DOHH2 (cell line): ENCODE data around the gene ITGA8.

Source experiments
- H3F3A ChIP-seq: fragments of 200-600 bp; sonication (generic), shearing (Covaris generic); 2 replicates; pipeline ENCODE4 v1.6.0; 2016; ENCODE audit warnings: antibody characterized with exemption, mild to moderate bottlenecking; ENCODE audit not compliant: control insufficient read depth, insufficient read depth
- H3K27ac ChIP-seq: fragments of 200-600 bp; sonication (generic); 2 replicates; pipeline ENCODE4 v1.5.1; 2014; ENCODE audit warnings: low read depth, mild to moderate bottlenecking, low read length, moderate library complexity
- H3K27me3 ChIP-seq: fragments of 200-600 bp; sonication (generic); 2 replicates; pipeline ENCODE4 v1.6.1; 2014; ENCODE audit warnings: mild to moderate bottlenecking, low read length, mixed read lengths; ENCODE audit not compliant: control insufficient read depth
- H3K36me3 ChIP-seq: fragments of 200-600 bp; sonication (generic); 2 replicates; pipeline ENCODE4 v1.6.1; 2014; ENCODE audit warnings: mild to moderate bottlenecking, low read length, moderate library complexity, mixed read lengths; ENCODE audit not compliant: control insufficient read depth
- H3K4me1 ChIP-seq: fragments of 200-600 bp; sonication (generic); 2 replicates; pipeline ENCODE4 v1.6.1; 2014; ENCODE audit warnings: mild to moderate bottlenecking, low read length, mixed read lengths; ENCODE audit not compliant: control insufficient read depth
- H3K4me2 ChIP-seq: fragments of 200-600 bp; sonication (generic); 2 replicates; pipeline ENCODE4 v1.6.0; 2014; ENCODE audit warnings: mild to moderate bottlenecking, low read length, moderate library complexity
- H3K4me3 ChIP-seq: fragments of 200-600 bp; sonication (generic); 2 replicates; pipeline ENCODE4 v1.5.1; 2014; ENCODE audit warnings: mild to moderate bottlenecking, low read length, mixed read lengths
- H3K79me2 ChIP-seq: fragments of 200-600 bp; sonication (generic); 2 replicates; pipeline ENCODE4 v1.6.1; 2014; ENCODE audit warnings: mild to moderate bottlenecking, low read length, mixed read lengths; ENCODE audit not compliant: control insufficient read depth
- H3K9me2 ChIP-seq: fragments of 200-600 bp; sonication (generic); replicated peaks from 2 replicates; pipeline ENCODE4 v1.6.1; 2014; ENCODE audit warnings: mild to moderate bottlenecking, low read length, mixed read lengths; ENCODE audit not compliant: control insufficient read depth
- H3K9me3 ChIP-seq: fragments of 200-600 bp; sonication (generic); 2 replicates; pipeline ENCODE4 v1.6.1; 2014; ENCODE audit warnings: antibody characterized with exemption, low read length, mixed read lengths; ENCODE audit not compliant: control insufficient read depth, insufficient read depth
- H4K20me1 ChIP-seq: fragments of 200-600 bp; sonication (generic); 2 replicates; pipeline ENCODE4 v1.6.0; 2014; ENCODE audit warnings: low read depth, mild to moderate bottlenecking, antibody characterized with exemption, low read length, moderate library complexity; ENCODE audit not compliant: control insufficient read depth, insufficient read depth
- CTCF ChIP-seq: fragments of 200-600 bp; sonication (generic); IDR thresholded peaks from one replicate; pipeline ENCODE4 v1.5.1; 2014; ENCODE audit warnings: antibody characterized with exemption, mild to moderate bottlenecking, low read depth, low read length; ENCODE audit not compliant: poor library complexity, severe bottlenecking
- EZH2phosphoT487 ChIP-seq: fragments of 200-600 bp; sonication (generic); IDR thresholded peaks from 2 replicates; pipeline ENCODE4 v1.6.1; 2017; ENCODE audit warnings: borderline replicate concordance, mild to moderate bottlenecking, antibody characterized with exemption, low read length, moderate library complexity, mixed read lengths

Gene ITGA8

GRCh38 chr10:15678851-15679250, 40.9 kb downstream of the ITGA8 start:
- Histone ChIP-seq H4K20me1 (no peaks in the 10 kb centered on the region), H3K4me1 (no peaks in the 10 kb centered on the region), H3K36me3 (no peaks in the 10 kb centered on the region), H3K4me3 (no peak overlapping the region), H3F3A (no peaks in the 10 kb centered on the region), H3K79me2 (no peaks in the 10 kb centered on the region), H3K27me3 (peaks cover 2% of the 10 kb centered on the region; the same call in 1 of the 2 replicates), H3K9me3 (no peaks in the 10 kb centered on the region), H3K4me2 (no peak overlapping the region), H3K9me2 (no peaks in the 10 kb centered on the region), H3K27ac (no peak overlapping the region)
- TF ChIP-seq EZH2phosphoT487 (no peak), CTCF (no peak)

- Histone ChIP-seq H3F3A (no peaks in the 10 kb centered on the region), H3K4me2 (no peak overlapping the region), H3K79me2 (no peaks in the 10 kb centered on the region), H3K27ac (no peak overlapping the region), H4K20me1 (no peaks in the 10 kb centered on the region), H3K9me3 (no peaks in the 10 kb centered on the region), H3K9me2 (no peaks in the 10 kb centered on the region), H3K27me3 (no peaks in the 10 kb centered on the region), H3K4me3 (no peak overlapping the region), H3K4me1 (no peaks in the 10 kb centered on the region), H3K36me3 (no peaks in the 10 kb centered on the region)
- TF ChIP-seq EZH2phosphoT487 (no peak), CTCF (no peak)
Measured at GRCh38 chr10:15672469-15672868, 47.3 kb downstream of the ITGA8 start.

- no peaks in the 10 kb centered on the region for H3K4me1 ChIP-seq
- no peaks in the 10 kb centered on the region for H3K9me3 ChIP-seq
- H3K27me3 ChIP-seq = no peaks in the 10 kb centered on the region
- no peak overlapping the region for H3K27ac ChIP-seq
- H4K20me1 ChIP-seq = no peaks in the 10 kb centered on the region
- H3F3A ChIP-seq = no peaks in the 10 kb centered on the region
- no peaks in the 10 kb centered on the region for H3K79me2 ChIP-seq
- no peaks in the 10 kb centered on the region for H3K36me3 ChIP-seq
- TF ChIP-seq CTCF (no peak), EZH2phosphoT487 (no peak)
- no peaks in the 10 kb centered on the region for H3K9me2 ChIP-seq
- H3K4me3 ChIP-seq = no peak overlapping the region
- no peak overlapping the region for H3K4me2 ChIP-seq
Measured at GRCh38 chr10:15670880-15671279, 48.8 kb downstream of the ITGA8 start.

- Histone ChIP-seq H3K79me2 (no peaks in the 10 kb centered on the region), H3K4me1 (no peaks in the 10 kb centered on the region), H3K9me3 (no peaks in the 10 kb centered on the region), H3K9me2 (no peaks in the 10 kb centered on the region), H3F3A (no peaks in the 10 kb centered on the region), H4K20me1 (no peaks in the 10 kb centered on the region), H3K27ac (no peak overlapping the region), H3K4me2 (no peak overlapping the region), H3K36me3 (no peaks in the 10 kb centered on the region), H3K27me3 (no peaks in the 10 kb centered on the region), H3K4me3 (no peak overlapping the region)
- no peak for TF ChIP-seq EZH2phosphoT487
Measured at GRCh38 chr10:15661574-15661973, 58.1 kb downstream of the ITGA8 start.
